Measurements from ENCODE around the gene DUOX1. TPM values are rescaled to one million over a fixed set of nuclear protein-coding genes. Genes with fewer than 3 reads are reported as not detected.
"Not testable (repeated sequence)": the region's sequence is repeated elsewhere in the genome, so short reads cannot be mapped to it uniquely, and the experiment has no call there.

DUOX1 gene
- polyA plus RNA-seq, 3 donors, result 1.9 to 8.9 (median 8.5) TPM

GRCh38 chr15:45121020-45121419, 8.8 kb upstream of the DUOX1 start:
- DNase-seq, result no peak

DNA sequence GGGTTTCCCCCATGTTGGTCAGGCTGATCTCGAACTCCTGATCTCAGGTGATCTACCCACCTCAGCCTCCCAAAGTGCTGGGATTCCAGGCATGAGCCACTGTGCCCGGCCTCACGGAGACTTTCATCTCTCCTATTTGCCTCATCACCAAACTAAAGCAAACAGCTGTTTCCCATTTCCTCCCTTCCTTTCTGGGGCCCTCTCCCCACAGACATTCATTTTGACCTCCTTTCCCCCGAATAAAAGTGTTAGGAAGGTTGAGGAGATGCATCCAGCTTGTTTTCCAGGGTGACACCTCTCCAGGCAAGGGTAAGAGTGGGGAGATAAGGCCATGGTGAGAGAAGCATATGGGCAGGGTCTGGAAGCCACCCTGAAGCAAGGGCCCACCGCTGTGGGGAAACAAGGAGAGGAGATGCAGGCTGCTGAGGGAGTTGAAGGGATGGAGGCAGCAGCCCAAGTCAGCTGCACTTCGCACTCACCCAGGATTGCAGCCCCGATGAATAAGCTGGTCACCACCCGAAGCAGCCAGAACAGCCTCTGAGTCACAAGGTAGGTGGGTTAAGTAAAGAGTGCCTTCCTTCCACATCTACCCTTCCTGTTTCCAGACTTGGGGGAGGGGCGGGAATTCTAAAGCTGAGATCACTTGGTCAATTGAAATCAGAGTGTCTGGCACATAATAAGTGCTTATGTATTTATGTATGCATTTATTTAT, 7.9 kb upstream of the DUOX1 start:
- no peak for DNase-seq

DNA sequence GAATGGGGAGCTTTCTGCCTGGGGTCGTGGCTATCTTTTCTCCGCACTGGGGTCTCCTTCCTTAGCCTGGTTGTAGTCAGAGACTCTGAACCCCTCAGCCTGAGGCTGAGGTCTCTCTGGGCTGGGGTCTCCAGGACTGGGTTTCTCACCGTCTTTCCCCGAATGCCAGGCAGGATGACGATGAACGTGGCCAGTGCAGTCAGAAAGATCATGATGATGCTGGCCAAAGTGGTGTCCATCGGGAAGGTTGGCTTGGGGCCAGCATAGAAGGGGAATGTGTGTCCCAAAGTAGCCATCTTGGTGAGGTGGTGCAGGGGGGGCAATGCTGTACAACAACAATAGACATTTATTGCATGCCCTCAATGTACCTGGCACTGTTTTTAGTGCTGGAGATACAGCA, 7.1 kb upstream of the DUOX1 start:
- no peak for DNase-seq

DNA sequence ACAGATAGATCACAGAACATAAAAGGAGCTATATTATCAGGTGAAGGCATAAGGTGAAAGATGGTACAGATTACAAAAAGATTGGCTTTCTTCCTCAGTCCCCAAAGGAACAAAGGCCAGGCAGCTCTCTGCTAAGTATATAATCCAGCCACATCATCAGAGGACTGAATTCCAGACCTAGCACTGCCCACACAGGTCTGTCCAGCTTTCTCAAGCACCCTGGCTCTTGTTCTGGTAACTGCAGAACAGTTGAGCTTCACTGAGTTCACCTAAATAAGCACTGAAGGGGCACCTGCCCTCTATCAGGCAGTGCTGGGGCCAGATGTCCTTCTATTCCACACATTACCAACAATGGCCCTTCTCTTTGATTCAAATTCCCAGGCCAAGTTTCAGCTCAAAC, 6.4 kb upstream of the DUOX1 start:
- DNase-seq, result no peak

DNA sequence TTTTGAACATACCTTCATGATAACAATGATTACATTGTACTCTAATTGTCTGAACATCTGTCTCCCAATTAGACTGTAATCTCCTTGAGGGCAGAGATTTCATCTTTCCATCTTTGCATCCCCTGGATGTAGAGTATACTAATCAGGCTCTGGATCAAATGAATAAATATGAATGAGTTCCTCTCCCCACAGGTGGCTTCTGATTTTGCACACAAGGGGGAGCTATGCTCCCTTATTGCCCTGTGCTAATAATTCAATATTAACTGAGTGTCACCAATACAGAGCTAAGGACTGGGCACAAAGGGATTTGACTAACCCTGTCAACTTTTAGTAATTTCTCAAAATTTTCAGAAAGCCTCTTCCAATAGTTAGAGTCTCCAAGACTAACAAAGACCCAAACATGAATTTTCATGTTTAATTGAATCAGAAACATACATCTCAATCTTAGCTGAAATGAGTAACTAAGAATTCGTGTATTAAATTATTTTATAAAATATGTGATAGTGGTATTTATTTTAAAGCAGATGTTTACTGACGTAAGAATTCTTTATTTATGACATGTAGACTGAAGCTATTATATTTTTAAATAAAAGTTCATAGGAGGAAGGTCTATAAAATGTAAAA, 3.1 kb upstream of the DUOX1 start:
- DNase-seq, result no peak

DNA sequence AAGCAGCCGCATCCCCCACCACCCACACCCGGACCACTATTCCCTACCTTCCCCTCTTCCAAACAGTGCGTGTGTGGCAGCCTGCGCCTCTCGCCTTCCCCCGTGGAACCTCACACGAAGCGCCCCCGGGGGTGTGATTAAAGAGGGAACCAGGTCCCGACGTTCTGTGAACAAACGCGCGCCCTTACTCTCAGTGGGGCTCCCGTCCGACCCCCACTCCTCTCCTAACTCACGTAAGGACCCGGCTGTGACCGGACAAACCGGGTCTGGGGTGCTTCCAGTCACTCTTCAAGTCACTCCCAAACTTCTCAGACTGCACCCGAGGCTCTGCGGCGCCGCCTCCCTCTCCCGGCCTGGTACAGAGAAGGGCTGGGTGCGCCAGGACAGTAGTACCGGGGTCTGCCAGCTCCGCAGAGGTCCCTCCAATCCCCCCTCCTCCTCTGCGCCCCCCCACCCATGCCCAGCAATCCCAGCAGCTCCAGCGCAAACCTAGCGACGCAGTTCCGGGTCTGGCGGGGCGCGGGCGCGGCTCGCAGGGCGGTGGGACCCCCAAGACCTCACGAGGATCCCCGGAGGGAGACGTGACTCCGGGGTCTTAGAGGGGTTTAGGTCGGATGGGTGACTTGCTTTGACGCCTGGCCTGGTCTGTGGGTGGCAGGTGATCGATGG, 689 bp upstream of the DUOX1 start:
- no peak for DNase-seq

GRCh38 chr15:45130291-45131000, 652 bp downstream of the DUOX1 start:
- DNase-seq, result no peak

- DNase-seq, result no peak
These were observed 1.7 kb downstream of the DUOX1 start for GRCh38 chr15:45131510-45131909.

DNA sequence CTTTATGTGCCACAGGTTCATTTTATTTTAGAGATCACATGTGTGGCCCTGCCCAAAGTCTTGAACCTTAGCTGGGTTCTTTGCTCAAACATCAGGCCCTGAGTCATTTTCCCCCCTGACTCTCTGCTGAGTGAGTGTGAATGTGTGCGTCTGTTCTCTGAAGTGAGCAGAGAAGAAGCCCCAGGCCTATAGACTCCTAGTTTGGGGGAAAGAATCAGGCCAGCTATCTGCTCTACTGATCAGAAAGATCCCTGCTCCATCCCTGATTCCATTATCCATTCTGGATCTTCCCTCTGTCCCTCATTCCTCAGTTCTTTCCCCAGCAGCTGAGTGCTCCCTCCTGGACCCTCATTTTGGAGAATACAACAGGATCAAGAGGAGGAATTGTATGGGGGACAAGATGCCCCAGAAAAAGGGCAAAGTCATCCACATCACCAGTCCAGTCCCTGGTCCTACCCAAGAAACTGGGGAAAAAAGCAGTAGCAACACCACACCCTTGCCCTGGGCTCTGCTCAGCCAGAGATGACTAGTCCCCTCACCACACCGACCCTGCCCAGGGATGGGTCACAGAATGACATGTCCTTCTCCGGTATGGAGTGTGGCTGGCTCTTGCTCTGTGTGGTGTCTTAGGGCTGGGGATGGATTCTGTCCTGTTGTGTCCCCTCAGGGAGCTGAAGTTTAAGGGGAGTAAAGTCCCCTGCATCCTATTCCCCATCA, 3.2 kb downstream of the DUOX1 start:
- no peak for DNase-seq

GRCh38 chr15:45133561-45133920, 3.7 kb downstream of the DUOX1 start:
- DNase-seq, result no peak

DNA sequence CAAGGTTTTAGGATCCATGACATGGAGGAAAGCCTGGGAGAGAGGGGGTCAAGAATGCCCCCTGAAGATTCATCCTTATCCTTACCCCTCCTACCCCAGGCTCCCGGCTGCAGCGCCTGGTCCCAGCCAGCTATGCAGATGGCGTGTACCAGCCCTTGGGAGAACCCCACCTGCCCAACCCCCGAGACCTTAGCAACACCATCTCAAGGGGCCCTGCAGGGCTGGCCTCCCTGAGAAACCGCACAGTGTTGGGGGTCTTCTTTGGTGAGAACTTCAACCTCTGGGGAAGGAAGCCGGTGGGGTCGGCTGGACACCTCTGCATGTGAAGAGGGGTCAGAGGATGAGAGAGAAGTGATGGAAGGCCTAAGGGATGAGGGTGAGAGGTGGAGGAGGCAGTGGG, 4.3 kb downstream of the DUOX1 start:
- no peak for DNase-seq

GRCh38 chr15:45134682-45135604, 5.1 kb downstream of the DUOX1 start:
- DNase-seq, result no peak

- DNase-seq, result not testable (repeated sequence)
These were observed 6.0 kb downstream of the DUOX1 start for GRCh38 chr15:45135705-45136377.

- no peak for DNase-seq
These were observed 6.6 kb downstream of the DUOX1 start for GRCh38 chr15:45136378-45136764.

GRCh38 chr15:45137703-45138102, 7.9 kb downstream of the DUOX1 start:
- DNase-seq, result no peak

GRCh38 chr15:45138814-45139765, 9.3 kb downstream of the DUOX1 start:
- DNase-seq, result no peak

GRCh38 chr15:45139770-45140169, 10.0 kb downstream of the DUOX1 start:
- no peak for DNase-seq

DNA sequence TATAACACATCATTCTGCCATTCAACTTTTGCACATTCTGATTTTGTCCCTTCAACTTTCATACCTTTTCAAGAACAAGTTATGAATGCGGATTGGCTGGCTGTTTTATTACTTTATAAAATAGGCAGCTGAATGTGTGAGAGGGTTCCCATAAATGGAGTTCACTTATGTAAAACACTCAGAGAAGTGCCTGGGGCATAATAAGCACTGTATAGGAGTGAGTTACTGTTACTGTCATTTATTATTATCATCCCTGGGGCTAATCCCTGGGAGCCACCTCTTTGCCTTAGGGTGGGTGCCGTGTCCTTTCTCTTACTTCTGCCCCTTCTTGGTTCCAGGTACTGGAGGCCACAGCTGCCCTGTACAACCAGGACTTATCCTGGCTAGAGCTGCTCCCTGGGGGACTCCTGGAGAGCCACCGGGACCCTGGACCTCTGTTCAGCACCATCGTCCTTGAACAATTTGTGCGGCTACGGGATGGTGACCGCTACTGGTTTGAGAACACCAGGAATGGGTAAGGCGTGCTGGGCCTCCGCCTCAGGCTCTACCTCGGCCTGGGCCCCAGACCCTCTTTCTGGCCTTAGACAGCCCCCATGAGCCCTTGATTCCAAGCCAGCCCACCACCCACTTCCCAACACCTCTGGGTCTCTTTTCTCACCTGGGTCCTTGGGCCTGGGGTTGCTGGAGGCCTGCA, 10.9 kb downstream of the DUOX1 start:
- no peak for DNase-seq

GRCh38 chr15:45141386-45141785, 11.6 kb downstream of the DUOX1 start:
- no peak for DNase-seq
